OCI-LY7 (cell line): ENCODE results near the gene SEMA6D. TPM values are rescaled to one million over a fixed set of nuclear protein-coding genes. Genes with fewer than 3 reads are reported as not detected.

ENCODE experiments used
- BruUV-seq: library from RNA; stranded (reverse); fragments of 400-500 nt; replicated peaks from 2 replicates; lab custom pipeline; 2021; lab: Mats Ljungman, UMichigan
- CTCF ChIA-PET: fragments of 300-600 bp; sonication (Branson Sonifier 250); formaldehyde crosslinking; loops from one replicate; lab custom pipeline; 2022; ENCODE audit warnings: antibody characterized with exemption; ENCODE audit not compliant: unreplicated experiment; lab: Charles Lee
- POLR2A ChIA-PET: fragments of 300-600 bp; sonication (Branson Sonifier 250); formaldehyde crosslinking; loops from one replicate; lab custom pipeline; 2022; ENCODE audit warnings: antibody characterized with exemption; lab: Charles Lee
- DNase-seq: peaks from one replicate; pipeline ENCODE4 v3.0.0-alpha.2; 2015; ENCODE audit warnings: low spot score
- H2AFZ ChIP-seq: fragments of 200-600 bp; sonication (generic), shearing (Covaris generic); 2 replicates; pipeline ENCODE4 v1.6.1; 2014; ENCODE audit warnings: mild to moderate bottlenecking, antibody characterized with exemption, low read length, moderate library complexity
- H3K27ac ChIP-seq: fragments of 200-600 bp; sonication (generic); 2 replicates; pipeline ENCODE4 v1.5.1; 2014; ENCODE audit warnings: mixed run types, low read depth, mild to moderate bottlenecking, moderate library complexity, low read length, inconsistent platforms; ENCODE audit not compliant: poor library complexity, severe bottlenecking
- H3K36me3 ChIP-seq: fragments of 200-600 bp; sonication (generic); 2 replicates; pipeline ENCODE4 v1.6.1; 2014; ENCODE audit warnings: mild to moderate bottlenecking, antibody characterized with exemption, low read length, moderate library complexity, mixed read lengths; ENCODE audit not compliant: insufficient read depth
- H3K4me1 ChIP-seq: fragments of 200-600 bp; sonication (generic); 2 replicates; pipeline ENCODE4 v1.5.1; 2014; ENCODE audit warnings: mild to moderate bottlenecking, low read length; ENCODE audit not compliant: insufficient read depth, poor library complexity, severe bottlenecking
- H3K4me2 ChIP-seq: fragments of 200-600 bp; sonication (generic); 2 replicates; pipeline ENCODE4 v1.6.1; 2014; ENCODE audit warnings: mild to moderate bottlenecking, low read length
- H3K4me3 ChIP-seq: fragments of 200-600 bp; sonication (generic); 2 replicates; pipeline ENCODE4 v1.5.1; 2014; ENCODE audit warnings: mild to moderate bottlenecking, low read depth, low read length; ENCODE audit not compliant: poor library complexity, severe bottlenecking
- H3K79me2 ChIP-seq: fragments of 200-600 bp; sonication (generic); 2 replicates; pipeline ENCODE4 v1.6.1; 2016; ENCODE audit warnings: low read depth, mild to moderate bottlenecking, low read length, moderate library complexity, mixed read lengths; ENCODE audit not compliant: insufficient read depth
- H3K9me2 ChIP-seq: fragments of 200-600 bp; sonication (generic); 2 replicates; pipeline ENCODE4 v1.6.1; 2016; ENCODE audit warnings: mild to moderate bottlenecking, low read length, mixed read lengths; ENCODE audit not compliant: insufficient read depth
- H3K9me3 ChIP-seq: fragments of 200-600 bp; sonication (generic); 2 replicates; pipeline ENCODE4 v1.6.1; 2014; ENCODE audit warnings: mild to moderate bottlenecking, mixed run types, low read length, mixed read lengths
- H4K20me1 ChIP-seq: fragments of 200-600 bp; sonication (generic); 2 replicates; pipeline ENCODE4 v1.6.1; 2014; ENCODE audit warnings: mild to moderate bottlenecking, antibody characterized with exemption, low read length, moderate library complexity, mixed read lengths; ENCODE audit not compliant: insufficient read depth
- CTCF ChIP-seq: fragments of 200-600 bp; sonication (generic); conservative IDR thresholded peaks from 2 replicates; pipeline ENCODE4 v1.5.1; 2014; ENCODE audit warnings: mild to moderate bottlenecking, antibody characterized with exemption, low read length, moderate library complexity, mixed read lengths
- EZH2phosphoT487 ChIP-seq: fragments of 200-600 bp; sonication (generic); IDR thresholded peaks from 2 replicates; pipeline ENCODE4 v1.6.1; 2018; ENCODE audit warnings: low read depth, borderline replicate concordance, mild to moderate bottlenecking, mixed run types, antibody characterized with exemption, low read length, moderate library complexity, mixed read lengths
- intact Hi-C: fragments of 100-400 bp; cut with micrococcal nuclease; formaldehyde crosslinking; loops from one replicate; pipeline ENCODE4 v1.10.0; 2022; ENCODE audit not compliant: unreplicated experiment
- total RNA-seq, 2 experiments: library from RNA; depleted of rRNA in 1 of 2; stranded (reverse); fragments of >200 nt in 1 of 2; shearing (Covaris generic) in 1 of 2; gene quantifications; 2 replicates each; pipeline ENCODE4 v1.2.3, GENCODE V29; 2014 to 2022

Gene SEMA6D
- total RNA-seq, 2 experiments from 2014 or later, result not detected

GRCh38 chr15:47750740-47751262, 33.5 kb downstream of the SEMA6D start:
- H4K20me1 ChIP-seq, result no peaks in the 10 kb centered on the region
- intact Hi-C loops, result no loop called here
- no peaks in the 10 kb centered on the region for H3K9me2 ChIP-seq
- 0 out of 2 replicates have a peak, but pooled peaks cover 9% of the 10 kb centered on the region for H3K9me3 ChIP-seq
- H3K79me2 ChIP-seq, result no peaks in the 10 kb centered on the region
- no TSS peak for BruUV-seq
- no peak for DNase-seq
- no peak overlapping the region for H3K4me2 ChIP-seq
- H3K36me3 ChIP-seq, result no peaks in the 10 kb centered on the region
- no peaks in the 10 kb centered on the region for H3K4me1 ChIP-seq
- TF ChIP-seq EZH2phosphoT487 (no peak), CTCF (no peak)
- CTCF ChIA-PET, result no interaction called here
- H3K4me3 ChIP-seq, result no peak overlapping the region
- no peak overlapping the region for H3K27ac ChIP-seq
- no peak overlapping the region for H2AFZ ChIP-seq
- POLR2A ChIA-PET, result no interaction called here

GRCh38 chr15:47753591-47753990, 36.3 kb downstream of the SEMA6D start:
- CTCF ChIA-PET, result no interaction called here
- POLR2A ChIA-PET, result no interaction called here
- Histone ChIP-seq H3K36me3 (no peaks in the 10 kb centered on the region), H3K4me2 (no peak overlapping the region), H3K9me3 (0 out of 2 replicates have a peak, but pooled peaks cover 9% of the 10 kb centered on the region), H3K9me2 (no peaks in the 10 kb centered on the region), H2AFZ (no peak overlapping the region), H3K27ac (no peak overlapping the region), H3K4me1 (no peaks in the 10 kb centered on the region), H3K4me3 (no peak overlapping the region), H4K20me1 (no peaks in the 10 kb centered on the region), H3K79me2 (no peaks in the 10 kb centered on the region)
- intact Hi-C loops, result no loop called here
- TF ChIP-seq EZH2phosphoT487 (no peak), CTCF (no peak)
- DNase-seq, result no peak
- BruUV-seq, result no TSS peak

- H4K20me1 ChIP-seq, result no peaks in the 10 kb centered on the region
- no peak overlapping the region for H2AFZ ChIP-seq
- H3K9me3 ChIP-seq, result 0 out of 2 replicates have a peak, but pooled peaks cover 9% of the 10 kb centered on the region
- BruUV-seq, result no TSS peak
- no peak overlapping the region for H3K27ac ChIP-seq
- H3K4me2 ChIP-seq, result no peak overlapping the region
- no peaks in the 10 kb centered on the region for H3K36me3 ChIP-seq
- ChIA-PET POLR2A (no interaction called here), CTCF (no interaction called here)
- DNase-seq, result no peak
- no peaks in the 10 kb centered on the region for H3K79me2 ChIP-seq
- no peaks in the 10 kb centered on the region for H3K9me2 ChIP-seq
- intact Hi-C loops, result no loop called here
- TF ChIP-seq CTCF (no peak), EZH2phosphoT487 (no peak)
- H3K4me1 ChIP-seq, result no peaks in the 10 kb centered on the region
- H3K4me3 ChIP-seq, result no peak overlapping the region
These were observed 37.0 kb downstream of the SEMA6D start for GRCh38 chr15:47754312-47754711.
